ENCODE data around the gene PLSCR3.

The PLSCR3 gene

DNA sequence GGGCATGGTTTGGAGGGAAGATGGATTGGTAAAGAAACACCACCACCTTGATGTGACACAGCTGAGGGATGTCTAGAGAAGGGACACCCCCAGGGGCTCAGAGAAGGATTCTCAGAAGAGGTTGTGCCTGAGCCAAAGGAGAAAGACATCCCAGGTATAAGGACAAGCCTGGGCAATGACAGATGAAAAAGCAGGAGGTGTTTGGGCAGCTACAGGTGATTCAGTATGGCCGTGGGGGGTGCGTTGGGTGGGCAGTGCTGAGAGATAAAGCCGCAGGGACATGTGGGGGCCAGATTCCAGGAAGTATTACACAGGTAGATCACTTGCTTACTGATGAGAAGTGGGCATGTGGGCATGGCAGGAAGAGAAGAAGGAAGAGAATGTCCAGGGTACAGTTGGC is 32.4 kb downstream of the PLSCR3 start:
- no peaks in the 10 kb centered on the region for H3K9me3 ChIP-seq (ENCODE audit: control insufficient read depth, low read length)
- no peak overlapping the region for H3K4me3 ChIP-seq (ENCODE audit: low read length)
- H3K4me1 ChIP-seq (ENCODE audit: control insufficient read depth, insufficient read depth, low read length), result no peaks in the 10 kb centered on the region
- H3K9ac ChIP-seq (ENCODE audit: low read length), result no peak overlapping the region
- no peaks in the 10 kb centered on the region for H3K36me3 ChIP-seq (ENCODE audit: control insufficient read depth, insufficient read depth, low read length)
- peaks cover 3% of the 10 kb centered on the region for H3K27me3 ChIP-seq (ENCODE audit: control insufficient read depth, insufficient read depth, low read length)

DNA sequence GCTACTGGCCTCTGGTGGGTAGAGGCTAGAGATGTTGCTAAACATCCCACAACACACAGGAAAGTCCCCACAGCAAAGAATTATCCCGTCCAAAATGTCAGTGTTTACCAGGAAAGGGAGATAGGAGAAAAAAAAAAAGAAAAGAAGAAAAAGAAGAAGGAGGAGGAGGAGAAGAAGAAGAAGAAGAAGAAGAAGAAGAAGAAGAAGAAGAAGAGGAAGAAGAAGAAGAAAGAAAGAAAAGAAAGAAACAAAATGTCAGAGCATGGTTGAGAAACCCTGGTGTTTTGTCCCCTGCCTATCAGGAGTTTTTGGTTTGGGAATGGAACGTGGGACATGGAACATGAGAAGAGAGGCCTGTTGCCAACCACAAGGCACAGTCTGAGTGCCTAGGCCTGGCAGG is 36.9 kb downstream of the PLSCR3 start:
- no peak overlapping the region for H3K4me3 ChIP-seq (ENCODE audit: low read length)
- no peaks in the 10 kb centered on the region for H3K36me3 ChIP-seq (ENCODE audit: control insufficient read depth, insufficient read depth, low read length)
- peaks cover 8% of the 10 kb centered on the region for H3K27me3 ChIP-seq (ENCODE audit: control insufficient read depth, insufficient read depth, low read length)
- no peak overlapping the region for H3K9ac ChIP-seq (ENCODE audit: low read length)
- no peaks in the 10 kb centered on the region for H3K9me3 ChIP-seq (ENCODE audit: control insufficient read depth, low read length)
- peaks cover 40% of the 10 kb centered on the region for H3K4me1 ChIP-seq (ENCODE audit: control insufficient read depth, insufficient read depth, low read length)

DNA sequence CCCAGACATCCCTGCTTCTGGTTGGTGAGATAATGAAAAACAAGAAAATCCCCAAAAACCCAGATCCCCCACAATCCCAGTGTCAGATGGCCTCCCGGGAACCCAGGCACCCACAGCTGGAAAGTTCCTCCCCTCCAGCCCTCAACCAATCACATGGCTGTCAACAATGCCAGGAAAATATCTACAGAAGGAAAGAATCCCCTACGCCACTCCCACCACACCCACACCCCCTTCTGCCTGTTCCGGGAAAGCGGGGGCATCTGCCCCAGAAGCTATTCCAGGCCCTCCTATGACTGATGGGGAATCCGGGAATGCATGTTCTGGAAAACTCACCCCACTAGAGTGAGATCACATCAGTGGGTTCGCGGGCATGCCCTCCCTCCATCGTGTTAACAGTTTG is 37.6 kb downstream of the PLSCR3 start:
- Histone ChIP-seq H3K9ac (ENCODE audit: low read length) (no peak overlapping the region), H3K27me3 (ENCODE audit: control insufficient read depth, insufficient read depth, low read length) (peaks cover 6% of the 10 kb centered on the region), H3K36me3 (ENCODE audit: control insufficient read depth, insufficient read depth, low read length) (no peaks in the 10 kb centered on the region), H3K9me3 (ENCODE audit: control insufficient read depth, low read length) (no peaks in the 10 kb centered on the region), H3K4me1 (ENCODE audit: control insufficient read depth, insufficient read depth, low read length) (peaks cover 41% of the 10 kb centered on the region), H3K4me3 (ENCODE audit: low read length) (no peak overlapping the region)

DNA sequence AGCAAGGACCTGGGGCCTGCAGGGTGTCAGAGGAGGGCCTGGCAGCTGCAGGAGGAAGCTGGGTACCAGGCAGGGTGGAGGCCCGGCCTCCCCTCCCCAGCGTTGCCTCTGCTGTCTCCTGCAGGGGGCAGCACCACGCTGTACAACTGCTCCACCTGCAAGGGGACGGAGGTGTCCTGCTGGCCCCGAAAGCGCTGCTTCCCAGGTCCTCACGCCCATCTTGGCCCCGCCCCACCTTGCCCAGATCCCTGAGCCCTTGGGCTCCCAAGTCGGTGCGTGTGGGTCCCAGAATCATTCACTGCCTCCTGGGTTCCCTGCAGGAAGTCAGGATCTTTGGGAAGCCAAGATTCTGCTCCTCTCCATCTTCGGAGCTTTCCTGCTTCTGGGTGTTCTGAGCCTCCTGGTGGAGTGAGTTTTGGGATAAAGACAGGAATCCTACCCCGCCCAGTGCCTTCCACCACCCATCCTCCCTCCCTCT is 38.2 kb downstream of the PLSCR3 start:
- H3K9me3 ChIP-seq (ENCODE audit: control insufficient read depth, low read length), result no peaks in the 10 kb centered on the region
- peaks cover 6% of the 10 kb centered on the region for H3K27me3 ChIP-seq (ENCODE audit: control insufficient read depth, insufficient read depth, low read length)
- peaks cover 44% of the 10 kb centered on the region for H3K4me1 ChIP-seq (ENCODE audit: control insufficient read depth, insufficient read depth, low read length)
- peak overlapping the region; percentile 23 for H3K9ac ChIP-seq (ENCODE audit: low read length)
- H3K4me3 ChIP-seq (ENCODE audit: low read length), result no peak overlapping the region
- H3K36me3 ChIP-seq (ENCODE audit: control insufficient read depth, insufficient read depth, low read length), result no peaks in the 10 kb centered on the region

DNA sequence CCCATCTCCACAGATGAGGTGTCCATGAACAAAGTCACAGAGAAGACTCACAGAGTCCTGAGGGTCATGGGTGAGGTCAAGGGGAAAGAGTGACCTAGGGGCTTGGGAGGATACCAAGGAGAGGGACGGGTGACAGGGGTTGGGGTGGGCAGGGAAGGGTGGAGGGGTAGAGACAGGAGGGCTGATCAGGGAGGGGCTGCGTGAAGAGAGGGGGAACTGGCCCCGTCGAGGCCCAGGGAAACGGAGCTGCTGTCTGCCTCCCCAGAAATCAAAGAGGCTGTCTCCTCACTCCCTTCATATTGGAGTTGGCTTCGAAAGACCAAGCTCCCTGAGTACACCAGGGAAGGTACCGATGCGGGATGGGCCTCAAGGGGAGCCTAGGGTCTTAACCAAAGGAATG is 38.8 kb downstream of the PLSCR3 start:
- Histone ChIP-seq H3K27me3 (ENCODE audit: control insufficient read depth, insufficient read depth, low read length) (peaks cover 6% of the 10 kb centered on the region), H3K9me3 (ENCODE audit: control insufficient read depth, low read length) (no peaks in the 10 kb centered on the region), H3K4me1 (ENCODE audit: control insufficient read depth, insufficient read depth, low read length) (peaks cover 48% of the 10 kb centered on the region), H3K4me3 (ENCODE audit: low read length) (no peak overlapping the region), H3K9ac (ENCODE audit: low read length) (no peak overlapping the region), H3K36me3 (ENCODE audit: control insufficient read depth, insufficient read depth, low read length) (no peaks in the 10 kb centered on the region)

DNA sequence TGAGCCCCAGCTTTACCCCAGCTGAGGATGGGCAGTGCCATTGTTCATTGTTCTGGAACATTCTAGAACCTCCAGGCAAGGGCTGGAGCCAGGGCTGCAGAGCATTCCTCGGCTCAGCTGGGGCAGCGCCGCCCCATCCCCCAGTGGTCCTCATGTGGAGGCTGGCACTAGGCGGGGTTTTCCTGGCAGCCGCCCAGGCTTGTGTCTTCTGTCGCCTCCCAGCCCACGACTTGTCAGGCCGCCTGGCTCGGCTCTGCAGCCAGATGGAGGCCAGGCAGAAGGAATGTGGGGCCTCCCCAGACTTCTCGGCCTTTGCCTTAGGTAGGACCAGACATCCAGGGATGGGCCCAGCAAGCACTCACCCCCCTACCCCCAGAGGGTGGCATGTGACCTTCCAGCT is 39.3 kb downstream of the PLSCR3 start, which contains the start of gene TMEM95:
TSS of gene TMEM95 (plus strand) at position 104 of the 400 bp plus-strand sequence. CDS start at position 153, 49 bp downstream.
- no peak within 1 kb of the TSS for H3K4me3 ChIP-seq (ENCODE audit: low read length)
- H3K9me3 ChIP-seq (ENCODE audit: control insufficient read depth, low read length), result no peaks in the 10 kb centered on the region
- H3K9ac ChIP-seq (ENCODE audit: low read length), result peak within 1 kb of the TSS; percentile 23
- H3K27me3 ChIP-seq (ENCODE audit: control insufficient read depth, insufficient read depth, low read length), result peaks cover 6% of the 10 kb centered on the region
- H3K4me1 ChIP-seq (ENCODE audit: control insufficient read depth, insufficient read depth, low read length), result peaks cover 48% of the 10 kb centered on the region
- H3K36me3 ChIP-seq (ENCODE audit: control insufficient read depth, insufficient read depth, low read length), result no peaks in the 10 kb centered on the region

DNA sequence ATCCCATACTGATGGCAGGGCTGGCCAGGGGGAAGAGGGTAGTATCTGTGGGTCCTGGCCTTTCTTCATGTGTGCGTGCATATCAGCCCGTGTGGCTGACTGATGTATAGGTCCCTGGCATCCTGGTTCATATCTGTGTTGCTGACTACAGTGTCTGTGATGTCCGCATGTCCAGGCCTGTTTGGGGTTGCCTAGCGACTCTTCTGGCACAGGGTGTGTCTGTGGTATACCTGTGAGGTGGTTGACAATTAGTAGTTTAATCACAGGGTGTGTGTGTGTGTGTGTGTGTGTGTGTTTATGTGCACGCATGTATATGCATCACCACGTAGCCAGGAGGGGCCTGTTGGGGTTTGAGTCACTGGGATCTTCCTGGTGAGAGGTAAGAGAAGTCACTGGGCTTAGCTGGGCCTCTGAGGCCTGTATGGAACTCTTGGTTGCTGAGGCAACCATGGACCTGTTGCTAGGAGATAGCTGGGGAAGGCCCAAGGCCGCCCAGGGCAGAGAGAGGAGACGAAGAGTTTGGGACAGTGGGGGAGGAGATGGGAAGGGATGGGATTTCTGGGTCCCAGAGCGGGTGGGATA is 40.0 kb downstream of the PLSCR3 start:
- Histone ChIP-seq H3K4me1 (ENCODE audit: control insufficient read depth, insufficient read depth, low read length) (peaks cover 52% of the 10 kb centered on the region), H3K9ac (ENCODE audit: low read length) (no peak overlapping the region), H3K4me3 (ENCODE audit: low read length) (no peak overlapping the region), H3K36me3 (ENCODE audit: control insufficient read depth, insufficient read depth, low read length) (no peaks in the 10 kb centered on the region), H3K9me3 (ENCODE audit: control insufficient read depth, low read length) (no peaks in the 10 kb centered on the region), H3K27me3 (ENCODE audit: control insufficient read depth, insufficient read depth, low read length) (peaks cover 6% of the 10 kb centered on the region)

DNA sequence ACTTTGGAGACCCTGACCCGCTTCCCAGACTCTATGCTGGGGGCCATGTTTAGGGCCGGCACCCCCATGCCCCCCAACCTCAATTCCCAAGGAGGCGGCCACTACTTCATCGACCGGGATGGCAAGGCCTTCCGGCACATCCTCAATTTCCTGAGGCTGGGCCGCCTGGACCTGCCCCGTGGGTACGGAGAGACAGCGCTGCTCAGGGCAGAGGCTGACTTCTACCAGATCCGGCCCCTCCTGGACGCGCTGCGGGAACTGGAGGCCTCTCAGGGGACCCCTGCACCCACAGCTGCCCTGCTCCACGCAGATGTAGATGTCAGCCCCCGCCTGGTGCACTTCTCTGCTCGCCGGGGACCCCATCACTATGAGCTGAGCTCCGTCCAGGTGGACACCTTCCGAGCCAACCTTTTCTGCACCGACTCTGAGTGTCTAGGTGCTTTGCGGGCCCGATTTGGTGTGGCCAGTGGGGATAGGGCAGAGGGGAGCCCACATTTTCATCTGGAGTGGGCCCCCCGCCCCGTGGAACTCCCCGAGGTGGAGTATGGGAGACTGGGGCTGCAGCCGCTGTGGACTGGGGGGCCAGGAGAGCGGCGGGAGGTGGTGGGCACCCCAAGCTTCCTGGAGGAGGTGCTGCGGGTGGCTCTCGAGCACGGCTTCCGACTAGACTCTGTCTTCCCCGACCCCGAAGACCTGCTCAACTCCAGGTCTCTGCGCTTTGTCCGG is 41.3 kb downstream of the PLSCR3 start:
- H3K9ac ChIP-seq (ENCODE audit: low read length), result peak overlapping the region; percentile 93
- peaks cover 52% of the 10 kb centered on the region for H3K4me1 ChIP-seq (ENCODE audit: control insufficient read depth, insufficient read depth, low read length)
- no peaks in the 10 kb centered on the region for H3K36me3 ChIP-seq (ENCODE audit: control insufficient read depth, insufficient read depth, low read length)
- peaks cover 9% of the 10 kb centered on the region for H3K27me3 ChIP-seq (ENCODE audit: control insufficient read depth, insufficient read depth, low read length)
- H3K9me3 ChIP-seq (ENCODE audit: control insufficient read depth, low read length), result no peaks in the 10 kb centered on the region
- peak overlapping the region; percentile 74 for H3K4me3 ChIP-seq (ENCODE audit: low read length)

DNA sequence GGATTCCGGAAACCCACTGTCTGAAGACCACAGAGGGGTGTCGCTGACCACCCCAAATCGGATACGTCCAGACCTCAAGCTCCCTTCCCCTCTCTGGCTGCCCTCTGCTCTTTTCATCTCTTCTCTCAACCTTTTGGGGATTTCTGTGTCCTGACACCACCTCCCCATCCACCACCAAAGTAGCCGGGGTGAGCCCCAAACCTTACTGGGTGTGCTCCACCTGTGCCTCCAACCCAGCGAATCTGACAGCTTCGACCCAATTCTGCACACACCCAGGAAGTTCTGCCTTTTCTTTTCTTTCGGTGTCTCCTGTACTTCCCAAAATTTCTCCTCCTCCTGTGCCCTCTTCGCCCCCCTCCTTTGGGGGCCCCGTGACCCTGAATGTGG is 41.8 kb downstream of the PLSCR3 start:
- Histone ChIP-seq H3K4me3 (ENCODE audit: low read length) (peak overlapping the region; percentile 74), H3K27me3 (ENCODE audit: control insufficient read depth, insufficient read depth, low read length) (peaks cover 9% of the 10 kb centered on the region), H3K9ac (ENCODE audit: low read length) (peak overlapping the region; percentile 93), H3K36me3 (ENCODE audit: control insufficient read depth, insufficient read depth, low read length) (no peaks in the 10 kb centered on the region), H3K9me3 (ENCODE audit: control insufficient read depth, low read length) (no peaks in the 10 kb centered on the region), H3K4me1 (ENCODE audit: control insufficient read depth, insufficient read depth, low read length) (peaks cover 52% of the 10 kb centered on the region)

DNA sequence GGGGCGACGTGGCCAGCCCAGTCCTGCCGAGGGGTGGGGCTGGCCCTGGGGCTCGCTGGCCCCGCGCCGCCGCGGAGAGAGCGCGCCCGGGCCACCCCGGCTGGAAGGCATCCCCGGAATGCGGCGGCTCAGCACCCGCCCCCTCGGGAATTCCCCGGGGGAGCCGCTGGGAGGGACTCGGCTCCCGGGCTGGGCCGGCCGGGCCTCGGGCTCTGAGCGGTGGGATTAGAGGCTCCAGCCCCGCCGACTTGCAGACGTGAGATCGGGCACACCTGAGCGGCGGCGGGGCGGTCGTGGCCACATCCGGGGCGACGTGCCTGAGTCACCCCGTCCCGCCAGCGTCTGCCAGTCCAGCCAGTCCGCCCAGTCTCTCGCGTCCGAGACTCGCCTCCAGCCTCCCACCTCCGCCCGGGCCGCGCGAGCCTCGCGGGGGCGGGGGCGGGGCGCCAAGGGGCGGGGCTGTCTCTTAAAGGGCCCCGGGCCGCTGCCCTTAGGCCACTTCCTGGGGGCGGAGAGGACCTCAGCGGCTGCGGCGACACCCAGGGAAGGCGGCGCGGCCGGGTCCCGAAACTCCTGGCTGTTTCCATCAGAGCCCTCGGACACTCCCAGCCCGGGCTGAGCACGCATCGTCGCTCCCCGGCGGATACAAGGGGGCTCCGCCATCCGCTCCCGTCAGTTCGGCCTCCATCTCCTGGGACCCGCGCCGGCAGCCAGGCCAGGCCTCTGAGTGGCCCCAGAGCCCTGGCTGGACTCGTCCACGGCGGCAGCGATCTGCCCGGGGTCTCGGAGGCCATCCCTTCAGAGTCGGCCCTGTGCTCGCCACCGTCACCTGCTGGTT is 42.4 kb downstream of the PLSCR3 start, which contains the start of gene KCTD11:
TSS of gene KCTD11 (plus strand) at position 498 of the 838 bp plus-strand sequence.
- H3K9me3 ChIP-seq (ENCODE audit: control insufficient read depth, low read length), result no peaks in the 10 kb centered on the region
- H3K4me3 ChIP-seq (ENCODE audit: low read length), result peak within 1 kb of the TSS; percentile 74
- H3K4me1 ChIP-seq (ENCODE audit: control insufficient read depth, insufficient read depth, low read length), result peaks cover 52% of the 10 kb centered on the region
- peak within 1 kb of the TSS; percentile 93 for H3K9ac ChIP-seq (ENCODE audit: low read length)
- no peaks in the 10 kb centered on the region for H3K36me3 ChIP-seq (ENCODE audit: control insufficient read depth, insufficient read depth, low read length)
- H3K27me3 ChIP-seq (ENCODE audit: control insufficient read depth, insufficient read depth, low read length), result peaks cover 9% of the 10 kb centered on the region

DNA sequence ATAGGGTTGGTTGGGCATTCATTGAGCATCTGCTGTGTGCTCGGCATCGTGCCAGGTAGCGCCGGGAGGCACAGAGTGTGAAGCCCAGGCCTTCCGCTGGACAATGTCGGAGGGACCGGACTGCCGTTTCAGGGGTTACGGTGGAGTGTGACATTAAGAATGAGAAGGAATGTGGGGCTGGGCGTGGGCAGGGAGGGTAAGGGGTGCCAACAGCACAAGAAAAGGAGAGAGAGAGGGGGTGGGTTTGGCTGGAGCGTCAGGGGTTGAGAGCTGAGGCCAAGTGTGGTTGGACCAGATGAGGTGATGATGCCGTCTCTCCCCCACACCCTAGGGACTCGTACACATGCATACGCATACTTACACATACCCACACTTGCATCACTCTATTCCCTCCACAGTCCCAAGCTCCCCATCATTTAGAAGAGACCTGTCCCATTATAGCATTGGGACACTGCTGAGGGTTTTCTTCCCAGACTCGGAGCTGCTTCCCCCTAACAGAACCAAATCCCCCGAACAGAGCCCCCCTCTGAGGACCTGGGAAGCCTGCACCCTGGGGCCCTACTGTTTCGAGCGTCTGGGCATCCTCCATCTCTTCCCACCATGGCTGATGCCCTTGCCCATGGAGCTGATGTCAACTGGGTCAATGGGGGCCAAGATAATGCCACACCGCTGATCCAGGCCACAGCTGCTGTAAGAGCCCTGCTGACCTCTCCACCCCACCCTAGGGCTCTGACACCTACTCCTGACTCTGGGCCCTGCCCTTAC is 45.7 kb downstream of the PLSCR3 start:
- peaks cover 24% of the 10 kb centered on the region for H3K4me1 ChIP-seq (ENCODE audit: control insufficient read depth, insufficient read depth, low read length)
- no peak overlapping the region for H3K4me3 ChIP-seq (ENCODE audit: low read length)
- H3K36me3 ChIP-seq (ENCODE audit: control insufficient read depth, insufficient read depth, low read length), result no peaks in the 10 kb centered on the region
- H3K9me3 ChIP-seq (ENCODE audit: control insufficient read depth, low read length), result no peaks in the 10 kb centered on the region
- peaks cover 14% of the 10 kb centered on the region for H3K27me3 ChIP-seq (ENCODE audit: control insufficient read depth, insufficient read depth, low read length)
- no peak overlapping the region for H3K9ac ChIP-seq (ENCODE audit: low read length)

All from mucosa of stomach (tissue), 1 donor.